ENCODE data around the gene RAPGEF2.

The RAPGEF2 gene

GRCh38 chr4:159343116-159343515 lies 240.2 kb downstream of the RAPGEF2 start:
- Histone ChIP-seq H3K79me2 (ENCODE audit: control insufficient read depth, insufficient read depth, low read length, unreplicated experiment) (no peaks in the 10 kb centered on the region), H2AFZ (ENCODE audit: low read length, unreplicated experiment) (no peak overlapping the region), H3K36me3 (ENCODE audit: insufficient read depth, low read length) (peaks cover 33% of the 10 kb centered on the region), H3K4me1 (ENCODE audit: control insufficient read depth, insufficient read depth, low read length, unreplicated experiment) (peaks cover 10% of the 10 kb centered on the region), H3K27ac (ENCODE audit: low read depth, low read length) (no peak overlapping the region), H3K27me3 (ENCODE audit: insufficient read depth, low read length) (no peaks in the 10 kb centered on the region), H3K4me3 (ENCODE audit: low read depth, low read length) (no peak overlapping the region)

GRCh38 chr4:159344877-159345276 lies 242.0 kb downstream of the RAPGEF2 start:
- Histone ChIP-seq H3K4me3 (ENCODE audit: low read depth, low read length) (no peak overlapping the region), H3K4me1 (ENCODE audit: control insufficient read depth, insufficient read depth, low read length, unreplicated experiment) (peaks cover 10% of the 10 kb centered on the region), H3K79me2 (ENCODE audit: control insufficient read depth, insufficient read depth, low read length, unreplicated experiment) (no peaks in the 10 kb centered on the region), H2AFZ (ENCODE audit: low read length, unreplicated experiment) (no peak overlapping the region), H3K36me3 (ENCODE audit: insufficient read depth, low read length) (peaks cover 23% of the 10 kb centered on the region), H3K27ac (ENCODE audit: low read depth, low read length) (no peak overlapping the region), H3K27me3 (ENCODE audit: insufficient read depth, low read length) (no peaks in the 10 kb centered on the region)

DNA sequence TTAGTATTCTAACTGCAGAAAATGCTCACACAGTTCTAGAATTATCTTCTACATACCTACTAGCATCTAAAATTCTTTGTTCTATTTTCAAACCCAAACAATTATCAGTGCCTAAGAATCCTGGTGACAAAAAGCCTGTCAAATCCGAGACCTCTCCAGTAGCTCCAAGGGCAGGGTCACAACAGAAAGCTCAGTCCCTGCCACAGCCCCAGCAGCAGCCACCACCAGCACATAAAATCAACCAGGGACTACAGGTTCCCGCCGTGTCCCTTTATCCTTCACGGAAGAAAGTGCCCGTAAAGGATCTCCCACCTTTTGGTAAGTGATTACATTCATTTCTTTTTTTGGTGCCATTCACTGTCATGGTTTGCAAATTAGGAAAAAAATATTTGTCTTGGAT lies 243.8 kb downstream of the RAPGEF2 start:
- peaks cover 2% of the 10 kb centered on the region for H3K4me1 ChIP-seq (ENCODE audit: control insufficient read depth, insufficient read depth, low read length, unreplicated experiment)
- no peaks in the 10 kb centered on the region for H3K79me2 ChIP-seq (ENCODE audit: control insufficient read depth, insufficient read depth, low read length, unreplicated experiment)
- no peaks in the 10 kb centered on the region for H3K27me3 ChIP-seq (ENCODE audit: insufficient read depth, low read length)
- H3K36me3 ChIP-seq (ENCODE audit: insufficient read depth, low read length), result peaks cover 22% of the 10 kb centered on the region
- H3K4me3 ChIP-seq (ENCODE audit: low read depth, low read length), result no peak overlapping the region
- no peak overlapping the region for H3K27ac ChIP-seq (ENCODE audit: low read depth, low read length)
- H2AFZ ChIP-seq (ENCODE audit: low read length, unreplicated experiment), result no peak overlapping the region

DNA sequence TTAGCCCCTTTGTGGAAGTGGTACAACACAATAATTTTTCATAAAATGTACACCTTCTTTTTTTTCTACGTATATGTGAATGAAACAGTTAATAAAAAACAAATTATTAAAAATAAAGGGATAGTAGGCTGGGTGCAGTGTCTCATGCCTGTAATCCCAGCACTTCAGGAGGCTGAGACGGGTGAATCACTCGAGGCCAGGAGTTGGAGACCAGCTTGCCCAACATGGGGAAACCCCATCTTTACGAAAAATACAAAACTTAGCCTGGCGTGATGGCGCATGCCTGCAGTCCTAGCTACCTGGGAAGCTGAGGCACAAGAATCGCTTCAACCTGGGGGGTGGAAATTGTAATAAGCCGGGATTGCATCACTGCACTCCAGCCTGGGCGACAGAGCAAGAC lies 244.9 kb downstream of the RAPGEF2 start:
- no peak overlapping the region for H3K4me3 ChIP-seq (ENCODE audit: low read depth, low read length)
- no peak overlapping the region for H2AFZ ChIP-seq (ENCODE audit: low read length, unreplicated experiment)
- H3K27ac ChIP-seq (ENCODE audit: low read depth, low read length), result no peak overlapping the region
- H3K79me2 ChIP-seq (ENCODE audit: control insufficient read depth, insufficient read depth, low read length, unreplicated experiment), result no peaks in the 10 kb centered on the region
- H3K36me3 ChIP-seq (ENCODE audit: insufficient read depth, low read length), result peaks cover 13% of the 10 kb centered on the region
- no peaks in the 10 kb centered on the region for H3K4me1 ChIP-seq (ENCODE audit: control insufficient read depth, insufficient read depth, low read length, unreplicated experiment)
- no peaks in the 10 kb centered on the region for H3K27me3 ChIP-seq (ENCODE audit: insufficient read depth, low read length)

GRCh38 chr4:159349332-159349731 lies 246.5 kb downstream of the RAPGEF2 start:
- H3K4me1 ChIP-seq (ENCODE audit: control insufficient read depth, insufficient read depth, low read length, unreplicated experiment), result no peaks in the 10 kb centered on the region
- no peak overlapping the region for H2AFZ ChIP-seq (ENCODE audit: low read length, unreplicated experiment)
- no peaks in the 10 kb centered on the region for H3K79me2 ChIP-seq (ENCODE audit: control insufficient read depth, insufficient read depth, low read length, unreplicated experiment)
- H3K4me3 ChIP-seq (ENCODE audit: low read depth, low read length), result no peak overlapping the region
- H3K27ac ChIP-seq (ENCODE audit: low read depth, low read length), result no peak overlapping the region
- peaks cover 4% of the 10 kb centered on the region; the same call in 1 of the 2 replicates for H3K36me3 ChIP-seq (ENCODE audit: insufficient read depth, low read length)
- no peaks in the 10 kb centered on the region for H3K27me3 ChIP-seq (ENCODE audit: insufficient read depth, low read length)

DNA sequence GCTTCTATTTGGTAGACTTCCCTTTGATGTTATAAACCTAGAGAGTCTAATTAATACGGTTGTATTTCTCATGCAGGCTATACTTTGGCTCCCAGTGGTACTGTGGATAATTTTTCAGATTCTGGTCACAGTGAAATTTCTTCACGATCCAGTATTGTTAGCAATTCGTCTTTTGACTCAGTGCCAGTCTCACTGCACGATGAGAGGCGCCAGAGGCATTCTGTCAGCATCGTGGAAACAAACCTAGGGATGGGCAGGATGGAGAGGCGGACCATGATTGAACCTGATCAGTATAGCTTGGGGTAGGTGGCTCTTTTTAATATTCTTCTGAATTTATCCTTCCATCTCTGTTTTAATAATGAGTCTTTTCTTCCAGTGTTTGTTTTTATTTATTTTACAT lies 249.7 kb downstream of the RAPGEF2 start:
- Histone ChIP-seq H2AFZ (ENCODE audit: low read length, unreplicated experiment) (no peak overlapping the region), H3K36me3 (ENCODE audit: insufficient read depth, low read length) (0 out of 2 replicates have a peak, but pooled peaks cover 4% of the 10 kb centered on the region), H3K4me3 (ENCODE audit: low read depth, low read length) (no peak overlapping the region), H3K4me1 (ENCODE audit: control insufficient read depth, insufficient read depth, low read length, unreplicated experiment) (no peaks in the 10 kb centered on the region), H3K27me3 (ENCODE audit: insufficient read depth, low read length) (no peaks in the 10 kb centered on the region), H3K27ac (ENCODE audit: low read depth, low read length) (no peak overlapping the region), H3K79me2 (ENCODE audit: control insufficient read depth, insufficient read depth, low read length, unreplicated experiment) (no peaks in the 10 kb centered on the region)

- Histone ChIP-seq H3K4me1 (ENCODE audit: control insufficient read depth, insufficient read depth, low read length, unreplicated experiment) (peaks cover 8% of the 10 kb centered on the region), H3K36me3 (ENCODE audit: insufficient read depth, low read length) (0 out of 2 replicates have a peak, but pooled peaks cover 4% of the 10 kb centered on the region), H2AFZ (ENCODE audit: low read length, unreplicated experiment) (no peak overlapping the region), H3K27me3 (ENCODE audit: insufficient read depth, low read length) (no peaks in the 10 kb centered on the region), H3K4me3 (ENCODE audit: low read depth, low read length) (no peak overlapping the region), H3K27ac (ENCODE audit: low read depth, low read length) (no peak overlapping the region), H3K79me2 (ENCODE audit: control insufficient read depth, insufficient read depth, low read length, unreplicated experiment) (no peaks in the 10 kb centered on the region)
These were observed 250.7 kb downstream of the RAPGEF2 start for GRCh38 chr4:159353422-159354116.

GRCh38 chr4:159355466-159355865 lies 252.6 kb downstream of the RAPGEF2 start:
- H3K27ac ChIP-seq (ENCODE audit: low read depth, low read length), result no peak overlapping the region
- no peaks in the 10 kb centered on the region for H3K79me2 ChIP-seq (ENCODE audit: control insufficient read depth, insufficient read depth, low read length, unreplicated experiment)
- H3K4me3 ChIP-seq (ENCODE audit: low read depth, low read length), result no peak overlapping the region
- H3K27me3 ChIP-seq (ENCODE audit: insufficient read depth, low read length), result no peaks in the 10 kb centered on the region
- H2AFZ ChIP-seq (ENCODE audit: low read length, unreplicated experiment), result no peak overlapping the region
- peaks cover 19% of the 10 kb centered on the region for H3K4me1 ChIP-seq (ENCODE audit: control insufficient read depth, insufficient read depth, low read length, unreplicated experiment)
- H3K36me3 ChIP-seq (ENCODE audit: insufficient read depth, low read length), result 0 out of 2 replicates have a peak, but pooled peaks cover 8% of the 10 kb centered on the region

GRCh38 chr4:159357350-159357749 lies 254.5 kb downstream of the RAPGEF2 start:
- Histone ChIP-seq H3K27ac (ENCODE audit: low read depth, low read length) (no peak overlapping the region), H3K79me2 (ENCODE audit: control insufficient read depth, insufficient read depth, low read length, unreplicated experiment) (no peaks in the 10 kb centered on the region), H3K4me1 (ENCODE audit: control insufficient read depth, insufficient read depth, low read length, unreplicated experiment) (peaks cover 28% of the 10 kb centered on the region), H3K27me3 (ENCODE audit: insufficient read depth, low read length) (no peaks in the 10 kb centered on the region), H3K4me3 (ENCODE audit: low read depth, low read length) (no peak overlapping the region), H2AFZ (ENCODE audit: low read length, unreplicated experiment) (no peak overlapping the region), H3K36me3 (ENCODE audit: insufficient read depth, low read length) (0 out of 2 replicates have a peak, but pooled peaks cover 8% of the 10 kb centered on the region)

DNA sequence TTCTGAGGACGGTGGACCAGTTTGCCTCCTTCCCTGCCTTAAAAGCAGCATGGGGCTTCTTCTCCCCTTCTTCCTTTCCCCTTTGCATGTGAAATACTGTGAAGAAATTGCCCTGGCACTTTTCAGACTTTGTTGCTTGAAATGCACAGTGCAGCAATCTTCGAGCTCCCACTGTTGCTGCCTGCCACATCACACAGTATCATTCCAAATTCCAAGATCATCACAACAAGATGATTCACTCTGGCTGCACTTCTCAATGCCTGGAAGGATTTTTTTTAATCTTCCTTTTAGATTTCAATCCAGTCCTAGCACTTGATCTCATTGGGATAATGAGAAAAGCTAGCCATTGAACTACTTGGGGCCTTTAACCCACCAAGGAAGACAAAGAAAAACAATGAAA lies 255.3 kb downstream of the RAPGEF2 start:
- no peak overlapping the region for H2AFZ ChIP-seq (ENCODE audit: low read length, unreplicated experiment)
- H3K27me3 ChIP-seq (ENCODE audit: insufficient read depth, low read length), result no peaks in the 10 kb centered on the region
- peak overlapping the region; percentile 43 for H3K27ac ChIP-seq (ENCODE audit: low read depth, low read length)
- no peak overlapping the region for H3K4me3 ChIP-seq (ENCODE audit: low read depth, low read length)
- H3K79me2 ChIP-seq (ENCODE audit: control insufficient read depth, insufficient read depth, low read length, unreplicated experiment), result no peaks in the 10 kb centered on the region
- 0 out of 2 replicates have a peak, but pooled peaks cover 8% of the 10 kb centered on the region for H3K36me3 ChIP-seq (ENCODE audit: insufficient read depth, low read length)
- H3K4me1 ChIP-seq (ENCODE audit: control insufficient read depth, insufficient read depth, low read length, unreplicated experiment), result peaks cover 28% of the 10 kb centered on the region

DNA sequence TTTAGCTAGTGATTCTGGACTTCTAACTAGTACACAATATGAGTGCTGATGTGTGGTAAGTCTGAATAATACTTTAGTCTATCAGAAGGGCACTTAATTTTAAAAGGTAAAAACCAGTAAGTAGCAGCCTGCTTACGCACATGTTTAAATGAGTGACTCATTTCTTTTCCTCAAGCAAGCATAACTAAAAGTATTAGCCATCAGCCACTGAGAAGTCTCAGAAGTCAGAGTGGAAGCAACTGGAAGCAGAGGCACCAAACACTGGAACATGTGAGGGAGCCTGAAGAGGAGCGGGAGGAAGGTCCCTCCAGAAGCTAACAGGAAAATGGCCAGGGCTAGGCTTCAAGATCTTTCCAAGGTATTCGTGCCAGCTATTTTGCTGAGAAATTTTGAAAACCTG lies 257.7 kb downstream of the RAPGEF2 start:
- H3K27me3 ChIP-seq (ENCODE audit: insufficient read depth, low read length), result no peaks in the 10 kb centered on the region
- H3K4me3 ChIP-seq (ENCODE audit: low read depth, low read length), result no peak overlapping the region
- H2AFZ ChIP-seq (ENCODE audit: low read length, unreplicated experiment), result no peak overlapping the region
- H3K36me3 ChIP-seq (ENCODE audit: insufficient read depth, low read length), result 0 out of 2 replicates have a peak, but pooled peaks cover 8% of the 10 kb centered on the region
- peak overlapping the region; percentile 66 for H3K27ac ChIP-seq (ENCODE audit: low read depth, low read length)
- peaks cover 28% of the 10 kb centered on the region for H3K4me1 ChIP-seq (ENCODE audit: control insufficient read depth, insufficient read depth, low read length, unreplicated experiment)
- H3K79me2 ChIP-seq (ENCODE audit: control insufficient read depth, insufficient read depth, low read length, unreplicated experiment), result no peaks in the 10 kb centered on the region

Data from ACC112 (cell line).